Fibroblast of mammary gland (primary cell): ENCODE results near the gene RIPOR3.

Source experiments
- DNase-seq: peaks from one replicate; pipeline ENCODE4 v3.0.0-alpha.2; 2010; ENCODE audit warnings: low read depth
- H3K4me3 ChIP-seq: 2 replicates; pipeline ENCODE4 v1.5.1; 2011; ENCODE audit warnings: low read depth, mild to moderate bottlenecking, low read length, moderate library complexity; ENCODE audit not compliant: control insufficient read depth
- TF ChIP-seq, protein P1 (sequence below): conservative IDR thresholded peaks from 2 replicates; pipeline ENCODE4 v1.5.1; 2011; ENCODE audit warnings: low read depth, low read length, inconsistent platforms; ENCODE audit not compliant: control insufficient read depth, insufficient read depth

Gene RIPOR3

DNA sequence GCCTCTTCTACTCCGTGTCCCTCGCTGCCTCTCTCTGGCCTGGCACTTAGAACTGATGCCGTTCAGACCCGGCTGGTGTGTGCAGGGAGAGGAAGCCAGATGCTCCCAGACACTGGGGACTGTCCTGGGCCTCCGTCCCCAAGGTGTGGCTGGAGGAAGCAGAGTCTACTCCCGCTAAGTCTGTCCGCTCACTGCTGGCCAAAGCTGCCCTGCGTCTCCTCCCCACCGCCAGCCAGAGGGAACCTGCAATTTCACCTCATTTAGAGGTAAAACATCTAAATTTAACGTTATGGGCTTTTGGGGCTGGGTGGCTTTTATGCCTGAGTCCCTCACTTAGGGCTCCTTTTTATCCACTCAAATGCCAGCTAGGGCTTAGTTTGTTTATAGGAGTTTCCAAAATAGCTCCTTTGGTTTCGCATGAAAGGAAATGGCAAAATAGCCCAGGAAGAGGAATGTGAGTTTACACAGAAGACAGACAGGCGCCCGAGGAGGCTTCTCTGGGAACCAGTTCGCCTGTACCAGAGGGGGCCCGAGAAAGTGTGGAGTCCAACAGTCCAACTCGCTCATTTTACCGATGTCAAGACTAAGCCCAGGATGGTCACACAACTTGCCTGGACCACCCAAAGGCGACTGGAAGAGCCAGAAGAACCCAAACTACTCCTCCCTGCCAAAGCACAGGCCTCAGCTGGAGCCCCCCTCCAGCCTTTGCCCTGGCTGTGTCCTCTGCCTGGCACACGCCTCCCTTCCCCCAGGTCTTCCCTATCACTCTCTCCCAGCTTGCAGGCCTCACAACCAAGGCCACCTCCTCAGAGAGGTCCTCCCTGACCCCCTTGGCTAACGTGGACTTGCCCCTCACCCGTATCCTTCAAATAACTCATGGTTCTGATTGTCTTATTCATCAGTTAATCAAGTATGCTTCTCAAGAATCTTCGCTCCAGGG, 54.5 kb downstream of the RIPOR3 start:
- DNase-seq = no peak
- no peak overlapping the region for H3K4me3 ChIP-seq
- TF ChIP-seq, protein P1, sequence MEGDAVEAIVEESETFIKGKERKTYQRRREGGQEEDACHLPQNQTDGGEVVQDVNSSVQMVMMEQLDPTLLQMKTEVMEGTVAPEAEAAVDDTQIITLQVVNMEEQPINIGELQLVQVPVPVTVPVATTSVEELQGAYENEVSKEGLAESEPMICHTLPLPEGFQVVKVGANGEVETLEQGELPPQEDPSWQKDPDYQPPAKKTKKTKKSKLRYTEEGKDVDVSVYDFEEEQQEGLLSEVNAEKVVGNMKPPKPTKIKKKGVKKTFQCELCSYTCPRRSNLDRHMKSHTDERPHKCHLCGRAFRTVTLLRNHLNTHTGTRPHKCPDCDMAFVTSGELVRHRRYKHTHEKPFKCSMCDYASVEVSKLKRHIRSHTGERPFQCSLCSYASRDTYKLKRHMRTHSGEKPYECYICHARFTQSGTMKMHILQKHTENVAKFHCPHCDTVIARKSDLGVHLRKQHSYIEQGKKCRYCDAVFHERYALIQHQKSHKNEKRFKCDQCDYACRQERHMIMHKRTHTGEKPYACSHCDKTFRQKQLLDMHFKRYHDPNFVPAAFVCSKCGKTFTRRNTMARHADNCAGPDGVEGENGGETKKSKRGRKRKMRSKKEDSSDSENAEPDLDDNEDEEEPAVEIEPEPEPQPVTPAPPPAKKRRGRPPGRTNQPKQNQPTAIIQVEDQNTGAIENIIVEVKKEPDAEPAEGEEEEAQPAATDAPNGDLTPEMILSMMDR = no peak

DNA sequence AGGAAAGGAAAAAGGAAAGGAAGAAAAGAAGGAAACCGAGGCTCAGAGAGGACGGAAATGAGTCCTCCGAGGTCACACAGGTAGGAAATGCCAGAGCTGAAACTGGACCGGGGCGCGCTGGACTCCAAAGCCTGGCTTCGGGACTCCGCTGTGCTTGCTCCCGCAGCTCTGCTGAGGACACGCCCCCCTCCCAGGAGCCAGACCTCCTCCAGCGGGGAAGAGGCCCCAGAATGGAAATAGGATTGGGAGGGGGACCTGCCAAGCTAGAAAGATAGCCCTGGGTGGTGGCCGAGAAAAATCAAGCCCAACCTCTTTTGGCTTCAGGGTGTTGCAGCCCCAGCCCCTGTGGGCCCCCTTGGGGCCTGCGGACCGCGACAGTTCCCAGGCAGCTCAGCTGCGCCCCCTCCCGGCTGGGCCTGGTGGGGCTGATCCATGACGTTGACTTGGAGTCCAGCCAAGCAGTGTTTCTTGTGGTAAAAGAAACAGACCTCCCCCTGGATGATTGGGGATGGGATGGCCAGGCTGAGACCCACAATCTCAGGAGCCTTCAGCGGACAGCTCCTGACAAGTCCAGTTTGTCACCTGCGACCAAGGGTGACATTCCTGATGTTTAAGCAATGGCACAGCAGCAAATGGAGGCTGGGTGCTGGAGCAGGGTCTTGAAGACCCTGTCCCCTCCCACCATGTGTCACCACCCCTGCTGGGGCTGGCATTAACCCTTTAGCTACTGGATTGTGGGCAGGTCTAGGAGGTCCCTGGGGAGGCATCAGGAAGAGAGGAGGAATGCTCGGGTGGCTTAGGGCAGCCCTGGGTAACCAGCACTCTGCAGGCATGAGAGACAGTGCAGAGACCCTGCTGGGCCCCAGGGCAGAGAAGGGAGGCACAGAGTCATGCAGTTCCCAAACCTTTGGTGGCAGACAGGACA, 55.4 kb downstream of the RIPOR3 start:
- DNase-seq = peak; percentile 55
- TF ChIP-seq, protein P1 = peak; percentile 89
- H3K4me3 ChIP-seq = no peak overlapping the region

DNA sequence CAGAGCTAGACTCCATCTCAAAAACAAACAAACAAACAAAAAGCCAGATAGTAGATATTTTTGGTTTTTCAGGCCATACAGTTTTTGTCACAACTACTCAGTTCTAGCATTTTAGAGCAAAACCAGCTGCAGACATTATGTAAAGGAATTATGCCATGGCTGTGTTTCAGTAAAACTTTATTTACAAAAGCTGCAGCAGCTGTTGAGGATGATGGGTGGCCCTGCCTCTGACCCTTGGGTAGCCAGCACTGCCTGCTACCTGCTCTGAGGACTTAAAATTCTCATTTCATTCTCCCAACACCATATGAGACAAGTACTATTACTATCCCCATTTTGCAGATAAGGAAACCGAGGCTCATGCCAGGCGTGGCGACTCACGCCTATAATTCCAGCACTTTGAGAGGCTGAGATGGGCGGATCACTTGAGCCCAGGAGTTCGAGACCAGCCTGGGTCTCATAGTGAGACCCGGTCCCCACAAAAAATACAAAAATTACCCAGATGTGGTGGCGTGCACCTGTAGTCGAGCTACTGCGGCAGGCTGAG, 56.3 kb downstream of the RIPOR3 start:
- TF ChIP-seq, protein P1 = no peak
- DNase-seq = no peak
- H3K4me3 ChIP-seq = no peak overlapping the region

DNA sequence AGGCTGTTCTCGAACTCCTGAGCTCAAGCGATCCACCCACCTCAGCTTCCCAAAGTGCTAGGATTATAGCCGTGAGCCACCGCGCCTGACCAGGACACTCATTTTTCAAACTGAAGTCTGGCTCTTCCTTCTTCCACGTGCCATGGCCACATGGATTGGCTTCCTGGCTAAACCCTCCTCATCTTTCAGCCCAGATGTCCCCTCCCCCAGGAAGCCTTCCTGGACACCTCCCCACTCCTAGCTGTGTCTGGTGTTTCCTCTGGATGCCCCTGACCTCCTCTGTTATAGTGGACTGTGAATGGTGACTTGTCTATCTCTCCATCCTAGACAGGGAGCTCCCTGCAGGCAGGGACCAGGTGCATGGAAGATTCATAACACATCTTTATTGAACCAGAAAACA, 57.2 kb downstream of the RIPOR3 start:
- no peak overlapping the region for H3K4me3 ChIP-seq
- TF ChIP-seq, protein P1 = no peak
- DNase-seq = no peak

DNA sequence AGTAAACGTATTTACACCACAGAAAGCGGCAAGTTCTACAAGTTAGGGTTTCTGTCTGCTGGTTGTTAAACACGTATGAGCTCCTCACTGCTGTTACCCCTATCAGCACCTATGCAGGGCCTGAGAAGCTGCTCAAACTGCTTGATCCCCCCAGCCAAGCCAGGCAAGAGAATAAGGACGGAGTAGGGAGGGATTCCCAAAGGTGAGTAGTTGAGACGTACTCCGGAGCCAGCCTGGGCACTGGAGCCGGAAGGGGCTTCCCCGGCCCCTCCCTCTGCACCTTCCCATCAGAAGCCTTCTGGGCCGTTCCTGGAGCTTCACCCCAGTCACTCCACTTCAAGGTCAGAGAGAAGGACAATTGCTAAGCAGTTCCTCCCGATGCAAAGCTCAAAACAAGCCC, 58.0 kb downstream of the RIPOR3 start:
- no peak overlapping the region for H3K4me3 ChIP-seq
- no peak for DNase-seq
- TF ChIP-seq, protein P1 = no peak

DNA sequence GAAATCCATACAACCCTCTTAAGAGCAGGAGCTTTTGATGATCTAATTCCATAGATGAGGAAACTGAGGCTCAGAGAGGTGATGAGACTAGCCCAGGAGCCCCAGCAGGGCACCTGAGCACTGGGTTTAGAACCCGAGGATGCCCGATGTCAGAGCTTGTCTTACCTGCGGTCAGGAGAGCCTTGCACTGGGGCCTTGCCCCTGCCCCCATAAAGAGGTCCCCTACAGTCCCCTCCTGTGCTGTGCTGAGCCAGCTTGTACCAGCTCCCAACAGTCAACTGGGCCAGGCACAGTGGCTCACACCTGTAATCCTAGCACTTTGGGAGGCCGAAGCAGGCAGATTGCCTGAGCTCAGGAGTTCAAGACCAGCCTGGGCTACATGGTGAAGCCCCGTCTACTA, 58.6 kb downstream of the RIPOR3 start:
- DNase-seq = no peak

More for the DNA sequence above, 58.6 kb downstream of the RIPOR3 start:
- TF ChIP-seq, protein P1 = no peak
- no peak overlapping the region for H3K4me3 ChIP-seq
